H1 (cell line): Measurements from ENCODE around the gene CFAP74. TPM values are rescaled to one million over a fixed set of nuclear protein-coding genes. Genes with fewer than 3 reads are reported as not detected.

ENCODE experiments used
- CBX5 ChIP-seq: fragments of 300-800, 300-1000 bp; sonication (generic); IDR thresholded peaks from 2 replicates; pipeline ENCODE4 v1.7.1; 2016; ENCODE audit warnings: antibody characterized with exemption, low read length, low read depth
- POLR2AphosphoS5 ChIP-seq: IDR thresholded peaks from 2 replicates; pipeline ENCODE4 v1.6.1; 2011; ENCODE audit warnings: low read depth, low read length
- POU5F1 ChIP-seq: IDR thresholded peaks from 2 replicates; pipeline ENCODE4 v1.6.1; 2011; ENCODE audit warnings: low read depth, mild to moderate bottlenecking, low read length, moderate library complexity
- SIRT6 ChIP-seq: IDR thresholded peaks from one replicate; pipeline ENCODE4 v1.7.1; 2012; ENCODE audit warnings: low read length, inconsistent platforms
- SP2 ChIP-seq: IDR thresholded peaks from 2 replicates; pipeline ENCODE4 v1.6.1; 2012; ENCODE audit warnings: mild to moderate bottlenecking, low read length, inconsistent platforms
- SP4 ChIP-seq: IDR thresholded peaks from 2 replicates; pipeline ENCODE4 v1.6.1; 2012; ENCODE audit warnings: low read length, inconsistent platforms
- TBP ChIP-seq: IDR thresholded peaks from 2 replicates; pipeline ENCODE4 v1.6.1; 2011; ENCODE audit warnings: low read depth, low read length, improper control_type of control experiment
- polyA plus RNA-seq, 7 experiments: library from polyadenylated mRNA; depleted of rRNA in 3 of 7; stranded (reverse) in 5 of 7; unstranded in 2 of 7; fragments of >200 nt in 5 of 7; fragments of 200-250 nt in 2 of 7; gene quantifications; 1 replicate in 5 of 7; 2 replicates in 1 of 7; 4 replicates in 1 of 7; pipeline versions ENCODE4 v1.2.1 to v1.2.3, GENCODE V29; 2011 to 2013; ENCODE audit warnings: missing spikeins in 2 of 7, mixed read lengths in 2 of 7
- total RNA-seq: library from RNA; stranded (reverse); fragmentation: NEBNext Ultra II Directional; extraction: Animal tissue kit (Norgen Biotek cat#: 25700); gene quantifications from 2 replicates; pipeline ENCODE4 v1.2.1, GENCODE V29; 2021

Gene CFAP74
- total and polyA plus RNA-seq, 2 of the 8 experiments (the other 6 are each of a cell fraction or from before 2014, with no cell fraction given), result 0.09 to 0.20 TPM

DNA sequence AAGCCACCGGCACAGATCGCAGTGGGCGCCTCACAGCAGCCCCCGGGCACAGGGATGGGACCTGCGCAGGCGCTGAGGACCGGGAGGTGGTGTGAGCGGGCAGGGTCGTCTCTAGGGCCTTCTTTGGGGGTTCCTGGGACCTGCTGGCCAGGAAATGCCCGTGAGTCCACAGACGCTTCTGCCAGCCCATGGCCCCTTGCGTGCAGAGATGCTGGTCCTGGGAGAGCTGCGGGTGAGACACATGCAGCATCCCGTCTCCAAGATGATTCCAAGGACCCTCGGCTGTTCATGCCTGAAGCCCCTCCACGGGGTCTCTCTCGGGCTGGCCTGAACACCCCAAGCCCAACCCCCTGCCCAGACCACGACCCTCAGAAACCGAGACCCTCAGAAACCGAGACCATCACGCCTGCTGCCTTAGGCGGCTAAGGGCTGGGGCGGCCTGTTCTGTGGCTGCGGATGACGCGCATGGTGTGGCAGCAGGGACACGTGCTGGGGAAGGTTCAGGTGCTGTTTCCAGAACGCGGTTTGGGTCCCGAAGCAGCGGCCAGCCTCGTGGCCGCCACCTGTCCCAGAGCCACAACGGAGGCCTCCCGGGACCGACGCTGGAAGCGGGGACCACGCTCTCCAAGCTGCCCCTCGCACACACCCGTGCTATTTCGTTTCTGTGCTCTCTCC lies 23.0 kb downstream of the CFAP74 start (continued):
- TF ChIP-seq POLR2AphosphoS5 (no peak), SP2 (no peak), SIRT6 (no peak), POU5F1 (no peak), TBP (no peak), CBX5 (no peak), SP4 (no peak)
